ENCODE measurements around the gene ZNF391. TPM values are rescaled to one million over a fixed set of nuclear protein-coding genes. Genes with fewer than 3 reads are reported as not detected.

Gene ZNF391
- total and polyA plus RNA-seq, 2 donors (not counting 1 experiment from before 2014, with no cell fraction given) = 1.3 to 4.4 TPM

DNA sequence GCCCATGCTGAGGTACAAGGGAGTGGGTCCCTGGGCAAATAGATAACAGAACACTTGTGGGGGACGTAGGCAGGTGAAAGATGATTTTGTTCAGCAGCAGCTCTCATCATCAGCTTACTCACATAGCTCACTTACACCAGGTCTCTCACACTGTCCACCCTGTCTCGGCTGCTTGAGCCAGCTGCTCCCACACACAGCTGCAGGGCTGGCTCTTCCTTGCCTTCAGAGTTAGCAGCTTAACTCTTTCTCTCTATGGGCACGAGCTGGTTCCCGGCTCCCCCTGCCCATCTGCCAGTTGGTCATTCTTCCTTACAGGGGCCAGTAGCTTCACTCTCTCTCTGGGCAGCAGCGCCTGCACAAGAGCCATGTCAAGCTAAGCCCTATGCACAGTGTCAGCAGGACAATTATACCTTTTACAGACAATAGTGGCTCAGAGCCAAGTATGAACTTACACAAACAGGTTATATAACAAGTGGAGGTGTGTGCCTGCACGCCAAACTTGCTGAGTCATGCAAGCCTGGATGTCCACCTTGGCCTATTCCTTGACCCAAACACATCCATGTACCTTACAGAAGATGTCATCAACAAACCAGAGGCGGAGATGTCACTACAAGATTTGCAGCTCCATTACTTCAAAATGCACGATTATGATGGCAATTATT lies 18.7 kb downstream of the ZNF391 start:
- 93% methylated on average over 4 of the region's 8 CpGs for WGBS (ENCODE audit: insufficient coverage)
- H3K27me3 ChIP-seq (replicated peaks in 1 of 4; ENCODE audit: control extremely low read depth in 1 of 4, control insufficient read depth in 3 of 4, insufficient read depth in 4 of 4, low read length in 3 of 4) = no peaks in the 10 kb centered on the region
- H3K36me3 ChIP-seq (replicated peaks in 1 of 2; ENCODE audit: control extremely low read depth in 1 of 2, control insufficient read depth in 1 of 2, extremely low read depth in 1 of 2, insufficient read depth in 2 of 2, low read length in 1 of 2) = no peaks in the 10 kb centered on the region
- TF ChIP-seq, protein P1, sequence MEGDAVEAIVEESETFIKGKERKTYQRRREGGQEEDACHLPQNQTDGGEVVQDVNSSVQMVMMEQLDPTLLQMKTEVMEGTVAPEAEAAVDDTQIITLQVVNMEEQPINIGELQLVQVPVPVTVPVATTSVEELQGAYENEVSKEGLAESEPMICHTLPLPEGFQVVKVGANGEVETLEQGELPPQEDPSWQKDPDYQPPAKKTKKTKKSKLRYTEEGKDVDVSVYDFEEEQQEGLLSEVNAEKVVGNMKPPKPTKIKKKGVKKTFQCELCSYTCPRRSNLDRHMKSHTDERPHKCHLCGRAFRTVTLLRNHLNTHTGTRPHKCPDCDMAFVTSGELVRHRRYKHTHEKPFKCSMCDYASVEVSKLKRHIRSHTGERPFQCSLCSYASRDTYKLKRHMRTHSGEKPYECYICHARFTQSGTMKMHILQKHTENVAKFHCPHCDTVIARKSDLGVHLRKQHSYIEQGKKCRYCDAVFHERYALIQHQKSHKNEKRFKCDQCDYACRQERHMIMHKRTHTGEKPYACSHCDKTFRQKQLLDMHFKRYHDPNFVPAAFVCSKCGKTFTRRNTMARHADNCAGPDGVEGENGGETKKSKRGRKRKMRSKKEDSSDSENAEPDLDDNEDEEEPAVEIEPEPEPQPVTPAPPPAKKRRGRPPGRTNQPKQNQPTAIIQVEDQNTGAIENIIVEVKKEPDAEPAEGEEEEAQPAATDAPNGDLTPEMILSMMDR (IDR thresholded peaks at IDR 0.05) = no peak
- TF ChIP-seq EZH2 (IDR thresholded peaks at IDR 0.05; ENCODE audit: borderline replicate concordance, insufficient read depth, low read depth, low read length, poor library complexity, severe bottlenecking) = no peak
- H3K4me3 ChIP-seq (ENCODE audit: control extremely low read depth in 1 of 5, extremely low read depth in 1 of 5, insufficient read depth in 1 of 5, low read depth in 2 of 5, low read length in 4 of 5) = no peak overlapping the region
- no peak for ATAC-seq (ENCODE audit: low read depth)
- H3K4me2 ChIP-seq (replicated peaks; ENCODE audit: low read depth, low read length, poor library complexity, severe bottlenecking) = no peak overlapping the region
- intact Hi-C loops (cut with micrococcal nuclease) = no loop called here
- H3K9me3 ChIP-seq (ENCODE audit: control extremely low read depth in 1 of 3, control insufficient read depth in 2 of 3, insufficient read depth in 1 of 3, low read length in 2 of 3) = peaks cover 4 to 18% (median 5%) of the 10 kb centered on the region in 3 donors
- no peak overlapping the region for H3K9ac ChIP-seq (ENCODE audit: low read length)
- no peaks in the 10 kb centered on the region for H3K4me1 ChIP-seq (ENCODE audit: control insufficient read depth in 2 of 2, insufficient read depth in 2 of 2, low read length in 2 of 2)
- no peaks in the 10 kb centered on the region for H3K79me2 ChIP-seq (ENCODE audit: control insufficient read depth, insufficient read depth, low read length)
- H3K27ac Mint-ChIP-seq = no peak overlapping the region
- H3K27me3 Mint-ChIP-seq = no peaks in the 10 kb centered on the region
- DNase-seq = no peak
- no peak overlapping the region for H3K4me3 Mint-ChIP-seq
- no peak overlapping the region for H2AFZ ChIP-seq (ENCODE audit: insufficient read depth, low read depth, low read length, poor library complexity, severe bottlenecking)
- POLR2A ChIA-PET = no interaction called here
- no peaks in the 10 kb centered on the region for H4K20me1 ChIP-seq (ENCODE audit: control insufficient read depth, insufficient read depth, low read length, poor library complexity, severe bottlenecking)
- H3K9me3 Mint-ChIP-seq (ENCODE audit: insufficient read depth) = peaks cover 4% of the 10 kb centered on the region
- CTCF ChIA-PET = no interaction called here
- no peaks in the 10 kb centered on the region for H3K4me1 Mint-ChIP-seq
- H3K27ac ChIP-seq (ENCODE audit: low read length in 2 of 2) = no peak overlapping the region

DNA sequence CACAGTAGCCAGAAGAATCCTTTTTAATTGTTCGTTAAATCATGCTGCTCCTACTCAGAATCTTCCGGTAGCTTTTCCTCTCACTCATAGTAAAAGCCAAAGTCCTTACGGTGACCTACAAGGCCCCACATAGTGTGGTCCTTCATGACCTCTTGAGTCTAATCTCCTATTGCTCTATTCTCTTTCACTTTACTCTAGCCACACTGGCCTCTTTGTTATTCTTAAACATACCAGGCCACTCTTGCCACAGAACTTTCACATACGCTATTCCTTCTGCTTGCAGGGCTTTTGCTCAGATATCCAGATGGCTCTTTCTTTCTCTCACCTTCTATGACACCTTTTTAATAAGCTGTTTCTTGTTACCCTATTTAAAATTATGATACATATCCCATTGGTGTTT lies 25.7 kb downstream of the ZNF391 start:
- Histone ChIP-seq H3K4me3 (ENCODE audit: control extremely low read depth in 1 of 5, extremely low read depth in 1 of 5, insufficient read depth in 1 of 5, low read depth in 2 of 5, low read length in 4 of 5) (no peak overlapping the region), H3K27ac (ENCODE audit: low read length in 2 of 2) (no peak overlapping the region), H4K20me1 (ENCODE audit: control insufficient read depth, insufficient read depth, low read length, poor library complexity, severe bottlenecking) (no peaks in the 10 kb centered on the region), H3K79me2 (ENCODE audit: control insufficient read depth, insufficient read depth, low read length) (no peaks in the 10 kb centered on the region), H3K27me3 (replicated peaks in 1 of 4; ENCODE audit: control extremely low read depth in 1 of 4, control insufficient read depth in 3 of 4, insufficient read depth in 4 of 4, low read length in 3 of 4) (no peaks in the 10 kb centered on the region), H2AFZ (ENCODE audit: insufficient read depth, low read depth, low read length, poor library complexity, severe bottlenecking) (no peak overlapping the region), H3K36me3 (replicated peaks in 1 of 2; ENCODE audit: control extremely low read depth in 1 of 2, control insufficient read depth in 1 of 2, extremely low read depth in 1 of 2, insufficient read depth in 2 of 2, low read length in 1 of 2) (no peaks in the 10 kb centered on the region), H3K9ac (ENCODE audit: low read length) (no peak overlapping the region), H3K4me2 (replicated peaks; ENCODE audit: low read depth, low read length, poor library complexity, severe bottlenecking) (no peak overlapping the region), H3K9me3 (ENCODE audit: control extremely low read depth in 1 of 3, control insufficient read depth in 2 of 3, insufficient read depth in 1 of 3, low read length in 2 of 3) (peaks cover 0 to 10% (median 0%) of the 10 kb centered on the region in 3 donors), H3K4me1 (ENCODE audit: control insufficient read depth in 2 of 2, insufficient read depth in 2 of 2, low read length in 2 of 2) (no peaks in the 10 kb centered on the region)
- H3K4me3 Mint-ChIP-seq = no peak overlapping the region
- H3K4me1 Mint-ChIP-seq = no peaks in the 10 kb centered on the region
- intact Hi-C loops (cut with micrococcal nuclease) = no loop called here
- ATAC-seq (ENCODE audit: low read depth) (no peak), DNase-seq (no peak)
- H3K27ac Mint-ChIP-seq = no peak overlapping the region
- no peaks in the 10 kb centered on the region for H3K27me3 Mint-ChIP-seq
- 98% methylated on average over 4 of the region's 4 CpGs for WGBS (ENCODE audit: insufficient coverage)
- CTCF ChIA-PET = interaction anchor here (1.5 kb wide), 1 partner anchor 18 kb away, joined by 4 read pairs; no protein-coding TSS in a partner anchor
- no peaks in the 10 kb centered on the region for H3K9me3 Mint-ChIP-seq (ENCODE audit: insufficient read depth)
- no peak for TF ChIP-seq EZH2 (IDR thresholded peaks at IDR 0.05; ENCODE audit: borderline replicate concordance, insufficient read depth, low read depth, low read length, poor library complexity, severe bottlenecking)
- TF ChIP-seq, protein P1 (IDR thresholded peaks at IDR 0.05) = no peak
- POLR2A ChIA-PET = no interaction called here

Measured in B cell (primary cell).